DOHH2 (cell line): ENCODE data around the gene SLC66A2.

Experiments
- H3F3A ChIP-seq: fragments of 200-600 bp; sonication (generic), shearing (Covaris generic); 2 replicates; pipeline ENCODE4 v1.6.0; 2016; ENCODE audit warnings: antibody characterized with exemption, mild to moderate bottlenecking; ENCODE audit not compliant: control insufficient read depth, insufficient read depth
- H3K27ac ChIP-seq: fragments of 200-600 bp; sonication (generic); 2 replicates; pipeline ENCODE4 v1.5.1; 2014; ENCODE audit warnings: low read depth, mild to moderate bottlenecking, low read length, moderate library complexity
- H3K27me3 ChIP-seq: fragments of 200-600 bp; sonication (generic); 2 replicates; pipeline ENCODE4 v1.6.1; 2014; ENCODE audit warnings: mild to moderate bottlenecking, low read length, mixed read lengths; ENCODE audit not compliant: control insufficient read depth
- H3K36me3 ChIP-seq: fragments of 200-600 bp; sonication (generic); 2 replicates; pipeline ENCODE4 v1.6.1; 2014; ENCODE audit warnings: mild to moderate bottlenecking, low read length, moderate library complexity, mixed read lengths; ENCODE audit not compliant: control insufficient read depth
- H3K4me1 ChIP-seq: fragments of 200-600 bp; sonication (generic); 2 replicates; pipeline ENCODE4 v1.6.1; 2014; ENCODE audit warnings: mild to moderate bottlenecking, low read length, mixed read lengths; ENCODE audit not compliant: control insufficient read depth
- H3K4me2 ChIP-seq: fragments of 200-600 bp; sonication (generic); 2 replicates; pipeline ENCODE4 v1.6.0; 2014; ENCODE audit warnings: mild to moderate bottlenecking, low read length, moderate library complexity
- H3K4me3 ChIP-seq: fragments of 200-600 bp; sonication (generic); 2 replicates; pipeline ENCODE4 v1.5.1; 2014; ENCODE audit warnings: mild to moderate bottlenecking, low read length, mixed read lengths
- H3K79me2 ChIP-seq: fragments of 200-600 bp; sonication (generic); 2 replicates; pipeline ENCODE4 v1.6.1; 2014; ENCODE audit warnings: mild to moderate bottlenecking, low read length, mixed read lengths; ENCODE audit not compliant: control insufficient read depth
- H3K9me2 ChIP-seq: fragments of 200-600 bp; sonication (generic); replicated peaks from 2 replicates; pipeline ENCODE4 v1.6.1; 2014; ENCODE audit warnings: mild to moderate bottlenecking, low read length, mixed read lengths; ENCODE audit not compliant: control insufficient read depth
- H3K9me3 ChIP-seq: fragments of 200-600 bp; sonication (generic); 2 replicates; pipeline ENCODE4 v1.6.1; 2014; ENCODE audit warnings: antibody characterized with exemption, low read length, mixed read lengths; ENCODE audit not compliant: control insufficient read depth, insufficient read depth
- H4K20me1 ChIP-seq: fragments of 200-600 bp; sonication (generic); 2 replicates; pipeline ENCODE4 v1.6.0; 2014; ENCODE audit warnings: low read depth, mild to moderate bottlenecking, antibody characterized with exemption, low read length, moderate library complexity; ENCODE audit not compliant: control insufficient read depth, insufficient read depth
- EZH2phosphoT487 ChIP-seq: fragments of 200-600 bp; sonication (generic); IDR thresholded peaks from 2 replicates; pipeline ENCODE4 v1.6.1; 2017; ENCODE audit warnings: borderline replicate concordance, mild to moderate bottlenecking, antibody characterized with exemption, low read length, moderate library complexity, mixed read lengths
- TF ChIP-seq, protein P1 (sequence below): fragments of 200-600 bp; sonication (generic); IDR thresholded peaks from one replicate; pipeline ENCODE4 v1.5.1; 2014; ENCODE audit warnings: antibody characterized with exemption, mild to moderate bottlenecking, low read depth, low read length; ENCODE audit not compliant: poor library complexity, severe bottlenecking

Gene SLC66A2

DNA sequence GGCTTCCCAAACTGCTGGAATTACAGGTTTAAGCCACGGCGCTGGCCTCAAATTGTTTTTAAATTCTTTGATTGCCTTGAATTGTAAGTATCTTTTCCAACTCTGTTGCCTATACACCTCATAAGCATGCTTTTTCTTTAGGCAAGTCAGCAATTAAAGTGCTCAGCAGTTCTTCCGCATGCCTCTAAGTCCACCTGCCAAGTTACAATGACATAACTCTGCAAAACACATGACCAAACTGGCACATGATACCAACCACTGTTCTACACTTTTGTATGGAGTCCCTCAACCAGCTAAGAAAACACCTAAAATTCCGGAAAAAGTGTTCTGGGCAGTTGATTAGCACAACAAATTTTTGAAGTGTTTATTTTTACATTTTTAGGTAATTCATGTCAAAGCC, 31.8 kb upstream of the SLC66A2 start:
- TF ChIP-seq, protein P1, sequence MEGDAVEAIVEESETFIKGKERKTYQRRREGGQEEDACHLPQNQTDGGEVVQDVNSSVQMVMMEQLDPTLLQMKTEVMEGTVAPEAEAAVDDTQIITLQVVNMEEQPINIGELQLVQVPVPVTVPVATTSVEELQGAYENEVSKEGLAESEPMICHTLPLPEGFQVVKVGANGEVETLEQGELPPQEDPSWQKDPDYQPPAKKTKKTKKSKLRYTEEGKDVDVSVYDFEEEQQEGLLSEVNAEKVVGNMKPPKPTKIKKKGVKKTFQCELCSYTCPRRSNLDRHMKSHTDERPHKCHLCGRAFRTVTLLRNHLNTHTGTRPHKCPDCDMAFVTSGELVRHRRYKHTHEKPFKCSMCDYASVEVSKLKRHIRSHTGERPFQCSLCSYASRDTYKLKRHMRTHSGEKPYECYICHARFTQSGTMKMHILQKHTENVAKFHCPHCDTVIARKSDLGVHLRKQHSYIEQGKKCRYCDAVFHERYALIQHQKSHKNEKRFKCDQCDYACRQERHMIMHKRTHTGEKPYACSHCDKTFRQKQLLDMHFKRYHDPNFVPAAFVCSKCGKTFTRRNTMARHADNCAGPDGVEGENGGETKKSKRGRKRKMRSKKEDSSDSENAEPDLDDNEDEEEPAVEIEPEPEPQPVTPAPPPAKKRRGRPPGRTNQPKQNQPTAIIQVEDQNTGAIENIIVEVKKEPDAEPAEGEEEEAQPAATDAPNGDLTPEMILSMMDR, result no peak
- no peak for TF ChIP-seq EZH2phosphoT487
- no peak overlapping the region for H3K4me2 ChIP-seq
- peaks cover 100% of the 10 kb centered on the region for H3K79me2 ChIP-seq
- H3K9me3 ChIP-seq, result no peaks in the 10 kb centered on the region
- peaks cover 24% of the 10 kb centered on the region for H3K4me1 ChIP-seq
- H3K4me3 ChIP-seq, result no peak overlapping the region
- peaks cover 83% of the 10 kb centered on the region for H3K36me3 ChIP-seq
- H4K20me1 ChIP-seq, result peaks cover 70% of the 10 kb centered on the region
- no peaks in the 10 kb centered on the region for H3K9me2 ChIP-seq
- H3F3A ChIP-seq, result no peaks in the 10 kb centered on the region
- H3K27ac ChIP-seq, result no peak overlapping the region
- no peaks in the 10 kb centered on the region for H3K27me3 ChIP-seq

DNA sequence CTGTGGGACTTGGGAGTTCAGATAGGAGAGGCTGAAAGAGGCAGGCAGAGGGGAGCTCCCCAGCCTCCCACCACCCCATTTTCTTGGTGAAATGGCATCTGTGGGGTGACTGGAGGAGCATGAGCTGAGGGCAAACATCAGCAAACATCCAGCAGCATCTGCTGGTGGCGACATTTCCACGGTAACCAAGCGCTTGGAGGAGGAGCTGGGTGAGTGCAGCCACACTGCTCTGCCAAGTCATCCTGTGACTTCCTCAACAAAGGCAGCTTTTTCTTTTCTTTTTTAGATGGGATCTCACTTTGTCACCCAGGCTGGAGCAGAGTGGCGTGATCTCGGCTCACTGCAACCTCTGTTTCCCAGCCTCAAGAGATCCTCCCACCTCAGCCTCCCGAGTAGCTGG, 31.3 kb upstream of the SLC66A2 start:
- Histone ChIP-seq H3K27ac (no peak overlapping the region), H3K4me1 (peaks cover 24% of the 10 kb centered on the region), H3K4me2 (no peak overlapping the region), H3K79me2 (peaks cover 100% of the 10 kb centered on the region), H3K9me3 (no peaks in the 10 kb centered on the region), H3K36me3 (peaks cover 85% of the 10 kb centered on the region), H3F3A (no peaks in the 10 kb centered on the region), H3K27me3 (no peaks in the 10 kb centered on the region), H3K9me2 (no peaks in the 10 kb centered on the region), H3K4me3 (no peak overlapping the region), H4K20me1 (peaks cover 73% of the 10 kb centered on the region)
- TF ChIP-seq, protein P1, result no peak
- no peak for TF ChIP-seq EZH2phosphoT487

DNA sequence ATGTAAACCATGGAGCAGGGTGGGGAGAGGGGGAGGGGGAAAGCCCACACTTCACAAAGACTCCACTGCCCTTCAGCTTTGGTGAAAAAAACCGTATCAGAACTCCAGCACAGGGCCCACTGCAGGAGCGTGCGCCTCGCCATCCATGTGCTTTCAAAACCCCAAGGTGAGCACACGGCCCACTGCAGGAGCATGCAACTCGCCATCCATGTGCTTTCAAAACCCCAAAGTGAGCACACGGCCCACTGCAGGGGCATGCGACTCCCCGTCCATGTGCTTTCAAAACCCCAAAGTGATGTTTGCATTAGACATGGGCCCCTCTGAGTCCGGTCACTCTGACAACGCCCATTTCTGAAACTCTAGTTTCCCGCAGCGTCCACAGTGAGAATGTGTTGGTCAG, 29.1 kb upstream of the SLC66A2 start:
- Histone ChIP-seq H3K27ac (no peak overlapping the region), H3K9me2 (no peaks in the 10 kb centered on the region), H3K79me2 (peaks cover 100% of the 10 kb centered on the region), H3F3A (no peaks in the 10 kb centered on the region), H3K27me3 (no peaks in the 10 kb centered on the region), H3K9me3 (no peaks in the 10 kb centered on the region), H3K36me3 (peaks cover 84% of the 10 kb centered on the region), H3K4me2 (no peak overlapping the region), H4K20me1 (peaks cover 63% of the 10 kb centered on the region), H3K4me1 (peaks cover 10% of the 10 kb centered on the region; the same call in 1 of the 2 replicates), H3K4me3 (no peak overlapping the region)
- TF ChIP-seq EZH2phosphoT487, result no peak

DNA sequence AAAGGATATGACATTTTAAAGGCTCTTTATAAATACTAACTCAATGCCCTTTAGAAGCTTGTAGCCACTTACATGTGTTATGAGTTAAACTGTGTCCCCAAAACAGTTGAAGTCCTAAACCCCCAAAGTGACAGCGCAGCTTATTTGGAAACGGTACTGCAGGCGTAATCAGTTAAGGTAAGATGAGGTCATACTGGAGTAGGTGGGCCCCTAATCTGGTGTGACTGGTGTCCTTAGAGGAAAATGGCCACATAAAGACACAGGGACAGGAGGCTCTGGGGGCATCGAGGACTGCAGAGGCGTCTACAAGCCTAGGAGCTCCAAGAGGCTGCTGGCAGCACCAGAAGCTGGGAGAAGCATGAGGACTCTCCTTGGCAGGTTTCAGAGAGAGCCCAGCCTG, 28.4 kb upstream of the SLC66A2 start:
- Histone ChIP-seq H4K20me1 (peaks cover 56% of the 10 kb centered on the region), H3K27me3 (no peaks in the 10 kb centered on the region), H3F3A (no peaks in the 10 kb centered on the region), H3K4me1 (peaks cover 5% of the 10 kb centered on the region; the same call in 1 of the 2 replicates), H3K4me2 (no peak overlapping the region), H3K9me3 (no peaks in the 10 kb centered on the region), H3K27ac (no peak overlapping the region), H3K4me3 (no peak overlapping the region), H3K9me2 (no peaks in the 10 kb centered on the region), H3K36me3 (peaks cover 84% of the 10 kb centered on the region), H3K79me2 (peaks cover 100% of the 10 kb centered on the region)
- TF ChIP-seq EZH2phosphoT487, result no peak
- TF ChIP-seq, protein P1, result no peak
